Keratinocyte (primary cell): ENCODE results near the gene SPATA24. TPM values are rescaled to one million over a fixed set of nuclear protein-coding genes. Genes with fewer than 3 reads are reported as not detected.

Experiments used
- DNase-seq: peaks from one replicate; pipeline ENCODE4 v3.0.0-alpha.2; 2011; ENCODE audit warnings: low read depth, missing footprints, low spot score
- FAIRE-seq: peaks from 2 replicates; lab custom pipeline; 2011; peaks lifted over from hg19 to GRCh38; lab: Jason Lieb, UNC
- H2AFZ ChIP-seq: 2 replicates; pipeline ENCODE4 v1.6.0; 2012; ENCODE audit warnings: low read length, control low read depth, inconsistent platforms; ENCODE audit not compliant: control insufficient read depth
- H3K27ac ChIP-seq: 2 replicates; pipeline ENCODE4 v1.5.1; 2011; ENCODE audit warnings: low read length; ENCODE audit not compliant: control insufficient read depth, insufficient read depth
- H3K27me3 ChIP-seq: 3 replicates; pipeline ENCODE4 v1.6.0; 2011; ENCODE audit warnings: low read length; ENCODE audit not compliant: control insufficient read depth, insufficient read depth; ENCODE audit errors: extremely low read depth
- H3K36me3 ChIP-seq, 2 experiments: 2 replicates in 1 of 2; 3 replicates in 1 of 2; pipeline ENCODE4 v1.5.1; 2011; ENCODE audit warnings: low read length in 2 of 2, mild to moderate bottlenecking in 1 of 2; ENCODE audit not compliant: control insufficient read depth in 2 of 2, insufficient read depth in 2 of 2; ENCODE audit errors: extremely low read depth in 1 of 2
- H3K4me1 ChIP-seq: 3 replicates; pipeline ENCODE4 v1.5.1; 2011; ENCODE audit warnings: low read length; ENCODE audit not compliant: control insufficient read depth, insufficient read depth; ENCODE audit errors: extremely low read depth
- H3K4me2 ChIP-seq: 3 replicates; pipeline ENCODE4 v1.6.0; 2011; ENCODE audit warnings: low read depth, low read length; ENCODE audit not compliant: control insufficient read depth, insufficient read depth; ENCODE audit errors: extremely low read depth
- H3K4me3 ChIP-seq, 3 experiments: fragments of 200-600 bp in 1 of 3; sonication (generic) in 1 of 3; 2 replicates in 2 of 3; 3 replicates in 1 of 3; pipeline ENCODE4 v1.5.1; 2011 to 2016; ENCODE audit warnings: low read length in 3 of 3, mild to moderate bottlenecking in 3 of 3, control low read depth in 2 of 3, inconsistent platforms in 1 of 3, low read depth in 1 of 3, mixed read lengths in 1 of 3, mixed run types in 1 of 3, moderate library complexity in 1 of 3; ENCODE audit not compliant: control insufficient read depth in 2 of 3, insufficient read depth in 2 of 3; ENCODE audit errors: extremely low read depth in 1 of 3
- H3K79me2 ChIP-seq: 2 replicates; pipeline ENCODE4 v1.6.0; 2012; ENCODE audit warnings: low read length; ENCODE audit not compliant: control insufficient read depth, insufficient read depth
- H3K9ac ChIP-seq: 3 replicates; pipeline ENCODE4 v1.6.0; 2011; ENCODE audit warnings: low read length; ENCODE audit not compliant: control insufficient read depth, insufficient read depth; ENCODE audit errors: extremely low read depth
- H3K9me1 ChIP-seq: 3 replicates; pipeline ENCODE4 v1.6.0; 2011; ENCODE audit warnings: low read length; ENCODE audit not compliant: control insufficient read depth, insufficient read depth; ENCODE audit errors: extremely low read depth
- H3K9me3 ChIP-seq: 2 replicates; pipeline ENCODE4 v1.5.1; 2012; ENCODE audit warnings: low read depth, low read length; ENCODE audit not compliant: control insufficient read depth
- H4K20me1 ChIP-seq: 3 replicates; pipeline ENCODE4 v1.6.0; 2011; ENCODE audit warnings: low read length; ENCODE audit not compliant: control insufficient read depth, insufficient read depth; ENCODE audit errors: extremely low read depth
- CTCF ChIP-seq, 3 experiments: IDR thresholded peaks in 1 of 3; conservative IDR thresholded peaks in 1 of 3; optimal IDR thresholded peaks in 1 of 3; 2 replicates in 2 of 3; 3 replicates in 1 of 3; pipeline versions ENCODE3 to v1.5.1; 2011; ENCODE audit warnings: low read length in 3 of 3, mild to moderate bottlenecking in 3 of 3, moderate library complexity in 2 of 3, control low read depth in 1 of 3, inconsistent platforms in 1 of 3; ENCODE audit not compliant: insufficient read depth in 2 of 3; ENCODE audit errors: extremely low read depth in 1 of 3
- EZH2 ChIP-seq: IDR thresholded peaks from one replicate; pipeline ENCODE4 v1.6.1; 2012; ENCODE audit warnings: inconsistent platforms, mild to moderate bottlenecking, low read length, moderate library complexity
- dilution Hi-C: fragments of 300-500 bp; cut with MboI; formaldehyde crosslinking; loops from one replicate; pipeline ENCODE4 v1.7.0; 2020; ENCODE audit warnings: low sequenced_read_pairs; ENCODE audit not compliant: extremely low pct_ligation_motif_present
- polyA plus RNA-seq, 5 experiments: library from polyadenylated mRNA; depleted of rRNA in 3 of 5; stranded (reverse) in 3 of 5; stranded (forward) in 1 of 5; unstranded in 1 of 5; fragments of >200 nt; gene quantifications; 1 replicate in 1 of 5; 2 replicates in 3 of 5; 3 replicates in 1 of 5; pipeline versions ENCODE4 v1.2.1 to v1.2.3, GENCODE V29; 2011 to 2012; ENCODE audit warnings: missing spikeins in 2 of 5, low read depth in 1 of 5, low replicate concordance in 1 of 5

Gene SPATA24
- polyA plus RNA-seq, 1 donor (not counting 4 experiments of a cell fraction or from before 2014, with no cell fraction given) = 4.9 TPM

- Histone ChIP-seq H4K20me1 (no peaks in the 10 kb centered on the region), H3K27me3 (no peaks in the 10 kb centered on the region), H3K4me1 (peaks cover 14% of the 10 kb centered on the region), H3K9me3 (no peaks in the 10 kb centered on the region), H3K9me1 (no peaks in the 10 kb centered on the region), H3K27ac (peak overlapping the region; percentile 92), H3K4me2 (peak overlapping the region; percentile 98), H2AFZ (peak overlapping the region; percentile 81), H3K36me3 (peaks cover 0 to 1% of the 10 kb centered on the region in 2 experiments), H3K9ac (peak overlapping the region; percentile 91), H3K4me3 (peak overlapping the region; percentile 59 to 86 (median 81)), H3K79me2 (no peaks in the 10 kb centered on the region)
- dilution Hi-C loops = no loop called here
- TF ChIP-seq CTCF (optimal IDR thresholded peaks at IDR 0.05 in 1 of 3, IDR thresholded peaks at IDR 0.05 in 1 of 3, conservative IDR thresholded peaks at IDR 0.05 in 1 of 3; ENCODE audit: extremely low read depth in 1 of 3, insufficient read depth in 2 of 3, low read length in 3 of 3) = no peak
- no peak for TF ChIP-seq EZH2
- FAIRE-seq = no peak
- no peak for DNase-seq
Measured at GRCh38 chr5:139403418-139403786, 487 bp downstream of the SPATA24 start.

GRCh38 chr5:139402561-139403158 lies 1.2 kb downstream of the SPATA24 start:
- TF ChIP-seq CTCF (optimal IDR thresholded peaks at IDR 0.05 in 1 of 3, IDR thresholded peaks at IDR 0.05 in 1 of 3, conservative IDR thresholded peaks at IDR 0.05 in 1 of 3; ENCODE audit: extremely low read depth in 1 of 3, insufficient read depth in 2 of 3, low read length in 3 of 3) (peak; percentile 54 to 66 (median 58)), EZH2 (no peak)
- dilution Hi-C loops = no loop called here

More at GRCh38 chr5:139402561-139403158, 1.2 kb downstream of the SPATA24 start:
- H3K4me2 ChIP-seq = peak overlapping the region; percentile 98
- FAIRE-seq = no peak
- H3K4me1 ChIP-seq = peaks cover 14% of the 10 kb centered on the region
- no peak overlapping the region for H3K27ac ChIP-seq
- H3K4me3 ChIP-seq = no peak overlapping the region
- no peaks in the 10 kb centered on the region for H3K9me1 ChIP-seq
- H3K9ac ChIP-seq = no peak overlapping the region
- H2AFZ ChIP-seq = no peak overlapping the region
- peaks cover 0 to 1% of the 10 kb centered on the region in 2 experiments for H3K36me3 ChIP-seq
- H3K79me2 ChIP-seq = no peaks in the 10 kb centered on the region
- H3K9me3 ChIP-seq = no peaks in the 10 kb centered on the region
- no peaks in the 10 kb centered on the region for H4K20me1 ChIP-seq
- no peaks in the 10 kb centered on the region for H3K27me3 ChIP-seq
- DNase-seq = no peak
